Glutamatergic neuron (in vitro differentiated cells): ENCODE measurements around the gene RSPO4. TPM values are rescaled to one million over a fixed set of nuclear protein-coding genes. Genes with fewer than 3 reads are reported as not detected.
"Not testable (repeated sequence)": the region's sequence is repeated elsewhere in the genome, so short reads cannot be mapped to it uniquely, and the experiment has no call there.

ENCODE experiments used
- DNase-seq: peaks from one replicate; pipeline ENCODE4 v3.0.0; 2022
- H3K27ac Mint-ChIP-seq: one replicate; pipeline ENCODE4 v1.8.0; 2020; ENCODE audit warnings: mild to moderate bottlenecking, mixed read lengths, inconsistent platforms; ENCODE audit not compliant: unreplicated experiment
- H3K27me3 Mint-ChIP-seq: one replicate; pipeline ENCODE4 v1.8.0; 2020; ENCODE audit warnings: mild to moderate bottlenecking, moderate library complexity, mixed read lengths, inconsistent platforms; ENCODE audit not compliant: unreplicated experiment
- H3K36me3 Mint-ChIP-seq: one replicate; pipeline ENCODE4 v1.8.0; 2020; ENCODE audit warnings: mild to moderate bottlenecking, mixed read lengths, inconsistent platforms; ENCODE audit not compliant: unreplicated experiment
- H3K4me1 Mint-ChIP-seq: one replicate; pipeline ENCODE4 v1.8.0; 2020; ENCODE audit warnings: mild to moderate bottlenecking, low read depth, mixed read lengths, inconsistent platforms; ENCODE audit not compliant: unreplicated experiment
- H3K4me3 Mint-ChIP-seq: one replicate; pipeline ENCODE4 v1.8.0; 2020; ENCODE audit warnings: mild to moderate bottlenecking, mixed read lengths, inconsistent platforms; ENCODE audit not compliant: unreplicated experiment
- H3K9me3 Mint-ChIP-seq: one replicate; pipeline ENCODE4 v1.8.0; 2020; ENCODE audit warnings: mild to moderate bottlenecking, moderate library complexity, mixed read lengths, inconsistent platforms; ENCODE audit not compliant: unreplicated experiment
- CTCF ChIP-seq: fragments of 200-600 bp; sonication (generic); IDR thresholded peaks from one replicate; pipeline ENCODE4 v1.5.0; 2021; ENCODE audit not compliant: partially characterized antibody, unreplicated experiment
- total RNA-seq: library from RNA; stranded (reverse); fragmentation: NEBNext Ultra II Directional; extraction: Animal tissue kit (Norgen Biotek cat#: 25700); gene quantifications from one replicate; pipeline ENCODE4 v1.2.1, GENCODE V29; 2021; ENCODE audit not compliant: unreplicated experiment

RSPO4 gene
- total RNA-seq, 1 donor from 2014 or later, result 0.86 TPM

DNA sequence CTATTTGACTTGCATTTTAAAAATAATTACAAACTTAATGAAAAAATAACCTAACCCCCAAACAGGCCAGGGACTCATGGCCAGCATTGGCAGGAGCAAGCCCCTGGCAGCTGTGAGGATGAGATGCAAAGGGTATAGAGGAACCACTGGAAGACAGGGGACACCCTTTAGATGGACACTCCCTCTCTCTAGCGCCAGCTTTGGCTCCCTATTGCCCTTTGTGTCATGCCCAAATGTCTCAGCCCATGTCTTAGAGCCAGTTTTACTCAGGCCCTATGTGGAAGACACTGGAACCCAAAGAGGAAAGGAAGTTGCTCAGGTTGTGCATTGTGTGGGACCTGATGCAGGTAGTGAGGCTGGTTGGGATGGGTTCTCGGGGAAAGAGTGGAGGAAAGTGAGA, 34.9 kb upstream of the RSPO4 start:
- H3K27ac Mint-ChIP-seq, result no peak overlapping the region
- H3K9me3 Mint-ChIP-seq, result peaks cover 2% of the 10 kb centered on the region
- H3K4me3 Mint-ChIP-seq, result no peak overlapping the region
- no peak for TF ChIP-seq CTCF
- H3K4me1 Mint-ChIP-seq, result no peaks in the 10 kb centered on the region
- H3K27me3 Mint-ChIP-seq, result peaks cover 2% of the 10 kb centered on the region
- peaks cover 4% of the 10 kb centered on the region for H3K36me3 Mint-ChIP-seq
- DNase-seq, result no peak

GRCh38 chr20:1035466-1035865, 33.4 kb upstream of the RSPO4 start:
- Mint-ChIP-seq H3K4me3 (no peak overlapping the region), H3K27ac (no peak overlapping the region), H3K9me3 (no peaks in the 10 kb centered on the region), H3K4me1 (no peaks in the 10 kb centered on the region), H3K27me3 (peaks cover 2% of the 10 kb centered on the region), H3K36me3 (no peaks in the 10 kb centered on the region)
- no peak for TF ChIP-seq CTCF
- no peak for DNase-seq

DNA sequence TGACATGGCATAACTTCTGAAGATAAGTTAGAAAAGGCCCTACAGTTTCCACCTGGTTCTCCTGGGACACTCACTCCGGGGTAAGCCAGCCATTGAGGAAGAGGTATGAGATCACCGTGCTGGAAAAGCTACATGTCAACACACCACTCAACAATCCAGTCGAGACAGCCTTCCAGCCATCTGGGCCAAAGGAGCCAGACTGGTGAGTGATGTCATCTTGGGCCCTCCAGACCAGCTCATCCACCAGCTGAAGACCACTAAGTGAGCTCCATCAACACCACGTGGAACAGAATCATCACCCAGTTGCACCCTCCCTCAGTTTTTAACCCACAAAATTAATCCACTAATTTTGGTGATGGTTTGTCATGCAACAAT, 32.3 kb upstream of the RSPO4 start:
- no peak overlapping the region for H3K27ac Mint-ChIP-seq
- H3K27me3 Mint-ChIP-seq, result peaks cover 2% of the 10 kb centered on the region
- no peaks in the 10 kb centered on the region for H3K36me3 Mint-ChIP-seq
- no peaks in the 10 kb centered on the region for H3K9me3 Mint-ChIP-seq
- DNase-seq, result no peak
- no peak overlapping the region for H3K4me3 Mint-ChIP-seq
- no peak for TF ChIP-seq CTCF
- H3K4me1 Mint-ChIP-seq, result no peaks in the 10 kb centered on the region

- Mint-ChIP-seq H3K9me3 (no peaks in the 10 kb centered on the region), H3K27ac (no peak overlapping the region), H3K4me3 (no peak overlapping the region), H3K4me1 (no peaks in the 10 kb centered on the region), H3K27me3 (peaks cover 2% of the 10 kb centered on the region), H3K36me3 (no peaks in the 10 kb centered on the region)
- TF ChIP-seq CTCF, result no peak
- DNase-seq, result no peak
Observed at GRCh38 chr20:1033751-1034414, 31.8 kb upstream of the RSPO4 start.

- DNase-seq, result no peak
- no peak for TF ChIP-seq CTCF
- Mint-ChIP-seq H3K4me1 (no peaks in the 10 kb centered on the region), H3K36me3 (no peaks in the 10 kb centered on the region), H3K27me3 (peaks cover 2% of the 10 kb centered on the region), H3K4me3 (no peak overlapping the region), H3K9me3 (no peaks in the 10 kb centered on the region), H3K27ac (no peak overlapping the region)
Observed at GRCh38 chr20:1029980-1030379, 27.9 kb upstream of the RSPO4 start.

- H3K27me3 Mint-ChIP-seq, H3K4me1 Mint-ChIP-seq, H3K36me3 Mint-ChIP-seq, H3K9me3 Mint-ChIP-seq, H3K4me3 Mint-ChIP-seq, DNase-seq, H3K27ac Mint-ChIP-seq: not testable (repeated sequence)
Observed at GRCh38 chr20:1026214-1026613, 24.1 kb upstream of the RSPO4 start.
